MM.1S (cell line): ENCODE results near the gene PLEKHJ1.

Experiments used
- DNase-seq: peaks from one replicate; pipeline ENCODE4 v3.0.0-alpha.2; 2015
- H2AFZ ChIP-seq: fragments of 300-600 bp; sonication (generic); 2 replicates; pipeline ENCODE4 v1.6.0; 2016; ENCODE audit warnings: antibody characterized with exemption, low read length
- H3F3A ChIP-seq: fragments of 300-600 bp; sonication (generic); 2 replicates; pipeline ENCODE4 v1.6.1; 2016; ENCODE audit warnings: mild to moderate bottlenecking, antibody characterized with exemption, low read length, moderate library complexity, mixed read lengths; ENCODE audit not compliant: insufficient read depth
- H3K27ac ChIP-seq: fragments of 300-600 bp; sonication (generic); 2 replicates; pipeline ENCODE4 v1.5.1; 2016; ENCODE audit warnings: mild to moderate bottlenecking, low read length
- H3K27me3 ChIP-seq: fragments of 300-600 bp; sonication (generic); replicated peaks from 2 replicates; pipeline ENCODE4 v1.6.0; 2016; ENCODE audit warnings: low read length; ENCODE audit not compliant: insufficient read depth
- H3K36me3 ChIP-seq: fragments of 300-600 bp; sonication (generic); replicated peaks from 2 replicates; pipeline ENCODE4 v1.6.1; 2016; ENCODE audit warnings: mild to moderate bottlenecking, low read length, mixed read lengths; ENCODE audit not compliant: insufficient read depth
- H3K4me1 ChIP-seq: fragments of 300-600 bp; sonication (generic); 2 replicates; pipeline ENCODE4 v1.6.1; 2016; ENCODE audit warnings: low read length, mixed read lengths
- H3K4me2 ChIP-seq: fragments of 300-600 bp; sonication (generic); 2 replicates; pipeline ENCODE4 v1.6.0; 2016; ENCODE audit warnings: low read depth, low read length
- H3K4me3 ChIP-seq: fragments of 300-600 bp; sonication (generic); 2 replicates; pipeline ENCODE4 v1.5.1; 2016; ENCODE audit warnings: low read length, mixed read lengths
- H3K79me2 ChIP-seq: fragments of 300-600 bp; sonication (generic); 2 replicates; pipeline ENCODE4 v1.6.1; 2016; ENCODE audit warnings: mixed run types, low read length, mixed read lengths
- H3K9ac ChIP-seq: fragments of 300-600 bp; sonication (generic); 2 replicates; pipeline ENCODE4 v1.6.1; 2016; ENCODE audit warnings: low read length, mixed read lengths
- H3K9me2 ChIP-seq: fragments of 300-600 bp; sonication (generic); replicated peaks from 2 replicates; pipeline ENCODE4 v1.6.1; 2016; ENCODE audit warnings: mild to moderate bottlenecking, low read length, mixed read lengths; ENCODE audit not compliant: insufficient read depth
- H3K9me3 ChIP-seq: fragments of 300-600 bp; sonication (generic); replicated peaks from 2 replicates; pipeline ENCODE4 v1.6.1; 2016; ENCODE audit warnings: mild to moderate bottlenecking, low read length, mixed read lengths; ENCODE audit not compliant: insufficient read depth
- H4K20me1 ChIP-seq: fragments of 300-600 bp; sonication (generic); 2 replicates; pipeline ENCODE4 v1.6.1; 2016; ENCODE audit warnings: mild to moderate bottlenecking, low read length, moderate library complexity, mixed read lengths; ENCODE audit not compliant: insufficient read depth
- CTCF ChIP-seq: fragments of 300-600 bp; sonication (generic); IDR thresholded peaks from 2 replicates; pipeline ENCODE4 v1.5.1; 2016; ENCODE audit warnings: antibody characterized with exemption, low read length, mixed read lengths
- EZH2 ChIP-seq: fragments of 300-600 bp; sonication (generic); optimal IDR thresholded peaks from 2 replicates; pipeline ENCODE3; 2017; ENCODE audit warnings: low read depth, mild to moderate bottlenecking, antibody characterized with exemption, low read length, mixed read lengths
- EZH2phosphoT487 ChIP-seq: fragments of 300-600 bp; sonication (generic); IDR thresholded peaks from 2 replicates; pipeline ENCODE4 v1.6.1; 2018; ENCODE audit warnings: antibody characterized with exemption, low read length

The PLEKHJ1 gene

GRCh38 chr19:2188708-2189385 is 47.3 kb downstream of the PLEKHJ1 start:
- H2AFZ ChIP-seq = no peak overlapping the region
- no peaks in the 10 kb centered on the region for H3K9me2 ChIP-seq
- no peaks in the 10 kb centered on the region for H3K4me1 ChIP-seq
- peaks cover 25% of the 10 kb centered on the region for H4K20me1 ChIP-seq
- no peak for DNase-seq
- peaks cover 34% of the 10 kb centered on the region for H3K36me3 ChIP-seq
- H3K9me3 ChIP-seq = no peaks in the 10 kb centered on the region
- TF ChIP-seq EZH2phosphoT487 (no peak), EZH2 (no peak), CTCF (no peak)
- no peak overlapping the region for H3K27ac ChIP-seq
- H3K9ac ChIP-seq = no peak overlapping the region
- H3K4me2 ChIP-seq = no peak overlapping the region
- H3F3A ChIP-seq = no peaks in the 10 kb centered on the region; the same call in 1 of the 2 replicates
- H3K4me3 ChIP-seq = no peak overlapping the region
- no peaks in the 10 kb centered on the region for H3K27me3 ChIP-seq
- H3K79me2 ChIP-seq = peaks cover 99% of the 10 kb centered on the region

GRCh38 chr19:2187159-2187558 is 49.0 kb downstream of the PLEKHJ1 start:
- no peak overlapping the region for H3K4me2 ChIP-seq
- no peaks in the 10 kb centered on the region; the same call in none of the 2 replicates for H3F3A ChIP-seq
- DNase-seq = no peak
- peaks cover 34% of the 10 kb centered on the region for H3K36me3 ChIP-seq
- H3K79me2 ChIP-seq = peaks cover 99% of the 10 kb centered on the region
- H3K9me2 ChIP-seq = no peaks in the 10 kb centered on the region
- no peak overlapping the region for H3K27ac ChIP-seq
- TF ChIP-seq EZH2 = no peak
- TF ChIP-seq CTCF = no peak
- TF ChIP-seq EZH2phosphoT487 = no peak
- no peak overlapping the region for H2AFZ ChIP-seq
- H3K4me3 ChIP-seq = no peak overlapping the region
- H3K9ac ChIP-seq = no peak overlapping the region
- H3K4me1 ChIP-seq = peaks cover 4% of the 10 kb centered on the region; the same call in 1 of the 2 replicates
- H3K27me3 ChIP-seq = no peaks in the 10 kb centered on the region
- no peaks in the 10 kb centered on the region for H3K9me3 ChIP-seq
- peaks cover 35% of the 10 kb centered on the region for H4K20me1 ChIP-seq

GRCh38 chr19:2186071-2186846 is 49.9 kb downstream of the PLEKHJ1 start:
- H3K9me2 ChIP-seq = no peaks in the 10 kb centered on the region
- peaks cover 99% of the 10 kb centered on the region for H3K79me2 ChIP-seq
- no peak overlapping the region for H3K27ac ChIP-seq
- H3K9me3 ChIP-seq = no peaks in the 10 kb centered on the region
- peaks cover 36% of the 10 kb centered on the region for H4K20me1 ChIP-seq
- DNase-seq = no peak
- H3K36me3 ChIP-seq = peaks cover 28% of the 10 kb centered on the region; the same call in 1 of the 2 replicates
- no peak overlapping the region for H2AFZ ChIP-seq
- no peaks in the 10 kb centered on the region for H3K27me3 ChIP-seq
- no peaks in the 10 kb centered on the region; the same call in none of the 2 replicates for H3F3A ChIP-seq
- TF ChIP-seq CTCF (no peak), EZH2 (no peak), EZH2phosphoT487 (no peak)
- no peak overlapping the region for H3K4me2 ChIP-seq
- H3K9ac ChIP-seq = no peak overlapping the region
- peaks cover 4% of the 10 kb centered on the region; the same call in 1 of the 2 replicates for H3K4me1 ChIP-seq
- no peak overlapping the region for H3K4me3 ChIP-seq
